HL-60 (cell line): ENCODE measurements around the gene NBL1.

Experiments used
- DNase-seq, 2 experiments: peaks; one replicate each; pipeline ENCODE4 v3.0.0-alpha.2; 2010 to 2020; ENCODE audit warnings: low read depth in 1 of 2, low spot score in 1 of 2
- H3K27ac ChIP-seq: fragments of 250-450 bp; sonication (Bioruptor Pico); replicated peaks from 2 replicates; pipeline ENCODE4 v1.5.1; 2020; ENCODE audit warnings: mild to moderate bottlenecking, moderate library complexity
- H3K27me3 ChIP-seq: fragments of 250-450 bp; sonication (Bioruptor Pico); 2 replicates; pipeline ENCODE4 v1.5.1; 2021; ENCODE audit warnings: mild to moderate bottlenecking, moderate library complexity; ENCODE audit not compliant: insufficient read depth, poor library complexity, severe bottlenecking
- H3K4me3 ChIP-seq: replicated peaks from 2 replicates; pipeline ENCODE4 v1.5.1; 2011; ENCODE audit warnings: mild to moderate bottlenecking, control low read depth, low read length; ENCODE audit not compliant: insufficient read depth
- GABPA ChIP-seq: IDR thresholded peaks from 2 replicates; pipeline ENCODE4 v1.6.1; 2012; ENCODE audit warnings: low read depth
- POLR2AphosphoS5 ChIP-seq: IDR thresholded peaks from 2 replicates; pipeline ENCODE4 v1.6.1; 2012; ENCODE audit warnings: low read depth
- SPI1 ChIP-seq: IDR thresholded peaks from 2 replicates; pipeline ENCODE4 v1.6.1; 2012; ENCODE audit warnings: low read depth, mild to moderate bottlenecking, borderline replicate concordance
- TF ChIP-seq, protein P1 (sequence below): IDR thresholded peaks from one replicate; pipeline ENCODE4 v1.5.1; 2011; ENCODE audit warnings: low read length, control low read depth, inconsistent platforms; ENCODE audit not compliant: insufficient read depth
- TF ChIP-seq, protein P2 (sequence below): IDR thresholded peaks from 2 replicates; pipeline ENCODE4 v1.6.1; 2012; ENCODE audit warnings: low read depth; ENCODE audit not compliant: insufficient replicate concordance

Gene NBL1

GRCh38 chr1:19620786-19621185, 23.3 kb upstream of the NBL1 start:
- TF ChIP-seq, protein P1, sequence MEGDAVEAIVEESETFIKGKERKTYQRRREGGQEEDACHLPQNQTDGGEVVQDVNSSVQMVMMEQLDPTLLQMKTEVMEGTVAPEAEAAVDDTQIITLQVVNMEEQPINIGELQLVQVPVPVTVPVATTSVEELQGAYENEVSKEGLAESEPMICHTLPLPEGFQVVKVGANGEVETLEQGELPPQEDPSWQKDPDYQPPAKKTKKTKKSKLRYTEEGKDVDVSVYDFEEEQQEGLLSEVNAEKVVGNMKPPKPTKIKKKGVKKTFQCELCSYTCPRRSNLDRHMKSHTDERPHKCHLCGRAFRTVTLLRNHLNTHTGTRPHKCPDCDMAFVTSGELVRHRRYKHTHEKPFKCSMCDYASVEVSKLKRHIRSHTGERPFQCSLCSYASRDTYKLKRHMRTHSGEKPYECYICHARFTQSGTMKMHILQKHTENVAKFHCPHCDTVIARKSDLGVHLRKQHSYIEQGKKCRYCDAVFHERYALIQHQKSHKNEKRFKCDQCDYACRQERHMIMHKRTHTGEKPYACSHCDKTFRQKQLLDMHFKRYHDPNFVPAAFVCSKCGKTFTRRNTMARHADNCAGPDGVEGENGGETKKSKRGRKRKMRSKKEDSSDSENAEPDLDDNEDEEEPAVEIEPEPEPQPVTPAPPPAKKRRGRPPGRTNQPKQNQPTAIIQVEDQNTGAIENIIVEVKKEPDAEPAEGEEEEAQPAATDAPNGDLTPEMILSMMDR: no peak
- TF ChIP-seq, protein P2, sequence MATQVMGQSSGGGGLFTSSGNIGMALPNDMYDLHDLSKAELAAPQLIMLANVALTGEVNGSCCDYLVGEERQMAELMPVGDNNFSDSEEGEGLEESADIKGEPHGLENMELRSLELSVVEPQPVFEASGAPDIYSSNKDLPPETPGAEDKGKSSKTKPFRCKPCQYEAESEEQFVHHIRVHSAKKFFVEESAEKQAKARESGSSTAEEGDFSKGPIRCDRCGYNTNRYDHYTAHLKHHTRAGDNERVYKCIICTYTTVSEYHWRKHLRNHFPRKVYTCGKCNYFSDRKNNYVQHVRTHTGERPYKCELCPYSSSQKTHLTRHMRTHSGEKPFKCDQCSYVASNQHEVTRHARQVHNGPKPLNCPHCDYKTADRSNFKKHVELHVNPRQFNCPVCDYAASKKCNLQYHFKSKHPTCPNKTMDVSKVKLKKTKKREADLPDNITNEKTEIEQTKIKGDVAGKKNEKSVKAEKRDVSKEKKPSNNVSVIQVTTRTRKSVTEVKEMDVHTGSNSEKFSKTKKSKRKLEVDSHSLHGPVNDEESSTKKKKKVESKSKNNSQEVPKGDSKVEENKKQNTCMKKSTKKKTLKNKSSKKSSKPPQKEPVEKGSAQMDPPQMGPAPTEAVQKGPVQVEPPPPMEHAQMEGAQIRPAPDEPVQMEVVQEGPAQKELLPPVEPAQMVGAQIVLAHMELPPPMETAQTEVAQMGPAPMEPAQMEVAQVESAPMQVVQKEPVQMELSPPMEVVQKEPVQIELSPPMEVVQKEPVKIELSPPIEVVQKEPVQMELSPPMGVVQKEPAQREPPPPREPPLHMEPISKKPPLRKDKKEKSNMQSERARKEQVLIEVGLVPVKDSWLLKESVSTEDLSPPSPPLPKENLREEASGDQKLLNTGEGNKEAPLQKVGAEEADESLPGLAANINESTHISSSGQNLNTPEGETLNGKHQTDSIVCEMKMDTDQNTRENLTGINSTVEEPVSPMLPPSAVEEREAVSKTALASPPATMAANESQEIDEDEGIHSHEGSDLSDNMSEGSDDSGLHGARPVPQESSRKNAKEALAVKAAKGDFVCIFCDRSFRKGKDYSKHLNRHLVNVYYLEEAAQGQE: no peak
- TF ChIP-seq POLR2AphosphoS5 (no peak), SPI1 (no peak), GABPA (no peak)
- Histone ChIP-seq H3K27ac (no peak overlapping the region), H3K27me3 (no peaks in the 10 kb centered on the region), H3K4me3 (no peak overlapping the region)
- DNase-seq: no peak

GRCh38 chr1:19621274-19621950, 22.7 kb upstream of the NBL1 start:
- no peak for TF ChIP-seq SPI1
- TF ChIP-seq POLR2AphosphoS5: no peak
- TF ChIP-seq, protein P1: no peak
- TF ChIP-seq, protein P2: no peak
- TF ChIP-seq GABPA: no peak
- no peak for DNase-seq
- no peak overlapping the region for H3K27ac ChIP-seq

GRCh38 chr1:19622204-19622603, 21.9 kb upstream of the NBL1 start:
- H3K4me3 ChIP-seq: no peak overlapping the region
- no peak for TF ChIP-seq POLR2AphosphoS5
- no peak for TF ChIP-seq SPI1
- no peak for TF ChIP-seq GABPA
- TF ChIP-seq, protein P1: no peak
- TF ChIP-seq, protein P2: no peak
- H3K27me3 ChIP-seq: no peaks in the 10 kb centered on the region
- DNase-seq: no peak
- H3K27ac ChIP-seq: no peak overlapping the region

More at GRCh38 chr1:19621274-19621950, 22.7 kb upstream of the NBL1 start:
- no peaks in the 10 kb centered on the region for H3K27me3 ChIP-seq
- no peak overlapping the region for H3K4me3 ChIP-seq
